Gastroesophageal sphincter (tissue), 4 donors: ENCODE results near the gene SERGEF. TPM values are rescaled to one million over a fixed set of nuclear protein-coding genes. Genes with fewer than 3 reads are reported as not detected.

Experiments
- ATAC-seq: fragments of 150-250 bp; one replicate; pipeline ENCODE4 v1.9.1; 2016; ENCODE audit warnings: mild to moderate bottlenecking, moderate library complexity
- H3K27ac ChIP-seq, 4 donors: fragments of 200-600 bp; sonication (generic) in 3 of 4; 1 replicate in 3 of 4; 2 replicates in 1 of 4; pipeline ENCODE4 v1.5.1; 2016 to 2019
- H3K27me3 ChIP-seq: fragments of 200-600 bp; sonication (generic); one replicate; pipeline ENCODE4 v1.5.1; 2019
- H3K36me3 ChIP-seq, 2 donors: fragments of 200-600 bp; sonication (generic); one replicate each; pipeline ENCODE4 v1.5.1; 2019; ENCODE audit warnings: control low read depth in 1 of 2
- H3K4me1 ChIP-seq, 3 donors: fragments of 200-600 bp; sonication (generic); 1 replicate in 2 of 3; 2 replicates in 1 of 3; pipeline ENCODE4 v1.5.1; 2016 to 2019; ENCODE audit warnings: control low read depth in 2 of 3
- H3K4me3 ChIP-seq, 2 donors: fragments of 200-600 bp; sonication (generic); one replicate each; pipeline ENCODE4 v1.5.1; 2019; ENCODE audit warnings: mild to moderate bottlenecking in 1 of 2, moderate library complexity in 1 of 2
- H3K9me3 ChIP-seq, 3 donors: fragments of 200-600 bp; sonication (generic); one replicate each; pipeline ENCODE4 v1.5.1; 2017 to 2019; ENCODE audit warnings: control low read depth in 2 of 3
- CTCF ChIP-seq, 4 experiments: fragments of 200-600 bp in 2 of 4; fragments of 450-650 bp in 2 of 4; sonication (generic) in 1 of 4; IDR thresholded peaks; one replicate each; pipeline ENCODE4 v1.5.1; 2017 to 2019; ENCODE audit warnings: antibody characterized with exemption in 4 of 4, mild to moderate bottlenecking in 2 of 4, moderate library complexity in 2 of 4
- EP300 ChIP-seq: sonication (generic); formaldehyde crosslinking; IDR thresholded peaks from one replicate; pipeline ENCODE4 v1.6.1; 2017; ENCODE audit warnings: antibody characterized with exemption, mild to moderate bottlenecking
- POLR2A ChIP-seq, 2 donors: fragments of 450-650 bp; IDR thresholded peaks; one replicate each; pipeline ENCODE4 v1.6.1; 2017; ENCODE audit warnings: antibody characterized with exemption in 2 of 2, mild to moderate bottlenecking in 2 of 2, moderate library complexity in 1 of 2
- POLR2AphosphoS5 ChIP-seq: sonication (generic); formaldehyde crosslinking; IDR thresholded peaks from one replicate; pipeline ENCODE4 v1.6.1; 2017; ENCODE audit warnings: antibody characterized with exemption
- WGBS, 2 donors: methylation state at CpG; one replicate each; pipeline ENCODE4 v1.1.5; 2018; ENCODE audit warnings: low coverage in 1 of 2; 5-methylcytosine and 5-hydroxymethylcytosine counted together
- total RNA-seq, 4 donors: library from RNA; depleted of rRNA; stranded (reverse); fragments of >200 nt; gene quantifications; one replicate each; pipeline ENCODE4 v1.1.0, GENCODE V29; 2016

SERGEF gene
- total RNA-seq, 4 donors from 2014 or later: 35.5 to 42.5 (median 36.3) TPM

GRCh38 chr11:17750013-17750800 is 262.6 kb downstream of the SERGEF start:
- no peaks in the 10 kb centered on the region for H3K9me3 ChIP-seq
- H3K36me3 ChIP-seq: no peaks in the 10 kb centered on the region
- 56 to 62% methylated on average over 7 to 9 of the region's 13 CpGs for WGBS, 2 donors
- no peaks in the 10 kb centered on the region for H3K4me1 ChIP-seq
- ATAC-seq: no peak
- peaks cover 22% of the 10 kb centered on the region for H3K27me3 ChIP-seq
- no peak overlapping the region for H3K27ac ChIP-seq
- no peak overlapping the region for H3K4me3 ChIP-seq
- no peak for TF ChIP-seq POLR2AphosphoS5
- no peak for TF ChIP-seq EP300
- TF ChIP-seq POLR2A (IDR thresholded peaks at IDR 0.05): no peak
- TF ChIP-seq CTCF (IDR thresholded peaks at IDR 0.05): no peak

- H3K36me3 ChIP-seq: no peaks in the 10 kb centered on the region
- TF ChIP-seq POLR2A (IDR thresholded peaks at IDR 0.05) (no peak), POLR2AphosphoS5 (no peak), EP300 (no peak), CTCF (IDR thresholded peaks at IDR 0.05) (no peak)
- no peak overlapping the region for H3K27ac ChIP-seq
- H3K9me3 ChIP-seq: no peaks in the 10 kb centered on the region
- no peaks in the 10 kb centered on the region for H3K4me1 ChIP-seq
- ATAC-seq: no peak
- no peak overlapping the region for H3K4me3 ChIP-seq
- 65 to 75% methylated on average over 4 to 6 of the region's 19 CpGs for WGBS, 2 donors
- H3K27me3 ChIP-seq: peaks cover 28% of the 10 kb centered on the region
Measured at GRCh38 chr11:17748761-17749721, 263.8 kb downstream of the SERGEF start.

GRCh38 chr11:17748044-17748443 is 264.8 kb downstream of the SERGEF start:
- ATAC-seq: no peak

GRCh38 chr11:17747131-17747955 is 265.5 kb downstream of the SERGEF start:
- Histone ChIP-seq H3K9me3 (no peaks in the 10 kb centered on the region), H3K27ac (no peak overlapping the region), H3K27me3 (peaks cover 44% of the 10 kb centered on the region), H3K4me3 (no peak overlapping the region), H3K36me3 (no peaks in the 10 kb centered on the region), H3K4me1 (no peaks in the 10 kb centered on the region)
- ATAC-seq: no peak
- WGBS, 2 donors: 80 to 83% methylated on average over 1 of the region's 19 CpGs
- TF ChIP-seq EP300: no peak
- TF ChIP-seq POLR2A (IDR thresholded peaks at IDR 0.05): no peak
- TF ChIP-seq POLR2AphosphoS5: no peak
- no peak for TF ChIP-seq CTCF (IDR thresholded peaks at IDR 0.05)

More at GRCh38 chr11:17748044-17748443, 264.8 kb downstream of the SERGEF start:
- Histone ChIP-seq H3K4me1 (no peaks in the 10 kb centered on the region), H3K4me3 (no peak overlapping the region), H3K27ac (no peak overlapping the region), H3K9me3 (no peaks in the 10 kb centered on the region), H3K27me3 (peaks cover 38% of the 10 kb centered on the region), H3K36me3 (no peaks in the 10 kb centered on the region)
- WGBS, 2 donors: 93% methylated on average over 5 of the region's 8 CpGs; no CpG with 5 or more reads in 1 of the 2 donors
- TF ChIP-seq POLR2A (IDR thresholded peaks at IDR 0.05) (no peak), EP300 (no peak), CTCF (IDR thresholded peaks at IDR 0.05) (no peak), POLR2AphosphoS5 (no peak)
